Mesendoderm (in vitro differentiated cells): Measurements from ENCODE around the gene PMEPA1.

Experiments
- DNase-seq: peaks from one replicate; pipeline ENCODE4 v3.0.0; 2013
- H2AK5ac ChIP-seq: 2 replicates; pipeline ENCODE4 v1.6.1; 2013; ENCODE audit warnings: low read length, inconsistent platforms
- H2BK120ac ChIP-seq: 2 replicates; pipeline ENCODE4 v1.6.1; 2013; ENCODE audit warnings: low read depth, mild to moderate bottlenecking, low read length, moderate library complexity, mixed read lengths
- H2BK15ac ChIP-seq: replicated peaks from 2 replicates; pipeline ENCODE4 v1.6.1; 2013; ENCODE audit warnings: low read depth, mild to moderate bottlenecking, moderate library complexity
- H2BK5ac ChIP-seq: 2 replicates; pipeline ENCODE4 v1.6.1; 2013; ENCODE audit warnings: low read length, inconsistent platforms
- H3K18ac ChIP-seq: 2 replicates; pipeline ENCODE4 v1.6.1; 2013; ENCODE audit warnings: mild to moderate bottlenecking, low read length, mixed read lengths
- H3K23ac ChIP-seq: one replicate; pipeline ENCODE4 v1.6.1; 2013; ENCODE audit warnings: low read length
- H3K27ac ChIP-seq: 2 replicates; pipeline ENCODE4 v1.5.1; 2013; ENCODE audit warnings: low read depth, mild to moderate bottlenecking, inconsistent platforms, low read length, moderate library complexity
- H3K27me3 ChIP-seq: 2 replicates; pipeline ENCODE4 v1.6.1; 2013; ENCODE audit warnings: low read length, control low read depth, mild to moderate bottlenecking, inconsistent platforms; ENCODE audit not compliant: insufficient read depth, poor library complexity
- H3K36me3 ChIP-seq: 2 replicates; pipeline ENCODE4 v1.6.1; 2013; ENCODE audit warnings: low read length, inconsistent platforms; ENCODE audit not compliant: control insufficient read depth, insufficient read depth
- H3K4ac ChIP-seq: one replicate; pipeline ENCODE4 v1.6.1; 2013; ENCODE audit warnings: low read depth, mild to moderate bottlenecking, low read length, moderate library complexity
- H3K4me1 ChIP-seq: 2 replicates; pipeline ENCODE4 v1.6.1; 2013; ENCODE audit warnings: low read depth, low read length, inconsistent platforms; ENCODE audit not compliant: control insufficient read depth
- H3K4me2 ChIP-seq: 2 replicates; pipeline ENCODE4 v1.6.1; 2013; ENCODE audit warnings: low read length
- H3K4me3 ChIP-seq: 2 replicates; pipeline ENCODE4 v1.5.1; 2013; ENCODE audit warnings: mild to moderate bottlenecking, low read length
- H3K56ac ChIP-seq: one replicate; pipeline ENCODE4 v1.6.1; 2013; ENCODE audit warnings: low read length
- H3K79me1 ChIP-seq: 2 replicates; pipeline ENCODE4 v1.6.1; 2013; ENCODE audit warnings: low read length, inconsistent platforms
- H3K79me2 ChIP-seq: 2 replicates; pipeline ENCODE4 v1.6.1; 2013; ENCODE audit warnings: mild to moderate bottlenecking, low read length; ENCODE audit not compliant: control insufficient read depth, insufficient read depth
- H3K9ac ChIP-seq: 2 replicates; pipeline ENCODE4 v1.6.1; 2013; ENCODE audit warnings: low read length, inconsistent platforms
- H4K5ac ChIP-seq: one replicate; pipeline ENCODE4 v1.6.1; 2013; ENCODE audit warnings: low read length
- H4K8ac ChIP-seq: one replicate; pipeline ENCODE4 v1.6.1; 2013; ENCODE audit warnings: low read depth, mild to moderate bottlenecking, control low read depth, low read length, moderate library complexity
- WGBS: extraction: QIAGEN DNeasy Blood & Tissue Kit; methylation state at CpG from one replicate; pipeline ENCODE4 v1.1.7; 2013; ENCODE audit warnings: low lambda C conversion rate, missing lambda C conversion rate; ENCODE audit not compliant: insufficient coverage; ENCODE audit errors: extremely low coverage; 5-methylcytosine and 5-hydroxymethylcytosine counted together

The PMEPA1 gene

GRCh38 chr20:57648878-57649616, 60.8 kb downstream of the PMEPA1 start:
- WGBS = no CpG with 5 or more reads among the region's 15 CpGs

GRCh38 chr20:57647933-57648785, 61.7 kb downstream of the PMEPA1 start:
- WGBS = no CpG with 5 or more reads among the region's 23 CpGs
- Histone ChIP-seq H3K4me3 (no peak overlapping the region), H3K4me2 (no peak overlapping the region), H2AK5ac (no peak overlapping the region), H3K4me1 (no peaks in the 10 kb centered on the region), H3K27me3 (no peaks in the 10 kb centered on the region), H3K27ac (no peak overlapping the region), H3K56ac (no peak overlapping the region), H4K8ac (no peak overlapping the region), H4K5ac (no peak overlapping the region), H3K23ac (no peak overlapping the region), H3K36me3 (peaks cover 14% of the 10 kb centered on the region), H2BK5ac (no peak overlapping the region), H2BK15ac (no peak overlapping the region), H3K79me2 (no peaks in the 10 kb centered on the region), H2BK120ac (no peak overlapping the region), H3K79me1 (no peaks in the 10 kb centered on the region), H3K9ac (no peak overlapping the region), H3K18ac (no peak overlapping the region), H3K4ac (no peak overlapping the region)
- no peak for DNase-seq

More at GRCh38 chr20:57648878-57649616, 60.8 kb downstream of the PMEPA1 start:
- peaks cover 20% of the 10 kb centered on the region for H3K36me3 ChIP-seq
- DNase-seq = no peak
- no peak overlapping the region for H3K9ac ChIP-seq
- peaks cover 3% of the 10 kb centered on the region for H3K79me2 ChIP-seq
- no peak overlapping the region for H3K27ac ChIP-seq
- H2AK5ac ChIP-seq = no peak overlapping the region
- H3K4me2 ChIP-seq = no peak overlapping the region
- H3K4me3 ChIP-seq = no peak overlapping the region
- H3K4me1 ChIP-seq = no peaks in the 10 kb centered on the region
- no peak overlapping the region for H2BK5ac ChIP-seq
- no peaks in the 10 kb centered on the region for H3K27me3 ChIP-seq
- H3K4ac ChIP-seq = no peak overlapping the region
- H3K23ac ChIP-seq = no peak overlapping the region
- no peak overlapping the region for H4K5ac ChIP-seq
- H3K79me1 ChIP-seq = peaks cover 5% of the 10 kb centered on the region
- no peak overlapping the region for H3K56ac ChIP-seq
- no peak overlapping the region for H3K18ac ChIP-seq
- no peak overlapping the region for H4K8ac ChIP-seq
- no peak overlapping the region for H2BK120ac ChIP-seq
- no peak overlapping the region for H2BK15ac ChIP-seq

- Histone ChIP-seq H3K79me1 (no peaks in the 10 kb centered on the region), H3K18ac (no peak overlapping the region), H2BK5ac (no peak overlapping the region), H3K4me2 (no peak overlapping the region), H3K4me1 (no peaks in the 10 kb centered on the region), H3K4ac (no peak overlapping the region), H4K5ac (no peak overlapping the region), H3K36me3 (peaks cover 8% of the 10 kb centered on the region), H3K27me3 (no peaks in the 10 kb centered on the region), H3K56ac (no peak overlapping the region), H4K8ac (no peak overlapping the region), H3K79me2 (no peaks in the 10 kb centered on the region), H3K27ac (no peak overlapping the region), H3K4me3 (no peak overlapping the region), H2BK120ac (no peak overlapping the region), H3K9ac (no peak overlapping the region), H2BK15ac (no peak overlapping the region), H3K23ac (no peak overlapping the region), H2AK5ac (no peak overlapping the region)
- DNase-seq = no peak
- WGBS = no CpG with 5 or more reads among the region's 12 CpGs
Observed at GRCh38 chr20:57647006-57647932, 62.5 kb downstream of the PMEPA1 start.

GRCh38 chr20:57638895-57639236, 70.9 kb downstream of the PMEPA1 start:
- Histone ChIP-seq H3K23ac (no peak overlapping the region), H2BK15ac (no peak overlapping the region), H3K27me3 (no peaks in the 10 kb centered on the region), H3K9ac (no peak overlapping the region), H2AK5ac (no peak overlapping the region), H4K5ac (no peak overlapping the region), H3K79me1 (no peaks in the 10 kb centered on the region), H3K4ac (no peak overlapping the region), H2BK5ac (no peak overlapping the region), H2BK120ac (no peak overlapping the region), H3K27ac (no peak overlapping the region), H3K4me3 (no peak overlapping the region), H3K56ac (no peak overlapping the region), H4K8ac (no peak overlapping the region), H3K36me3 (no peaks in the 10 kb centered on the region), H3K79me2 (no peaks in the 10 kb centered on the region), H3K18ac (no peak overlapping the region), H3K4me2 (no peak overlapping the region), H3K4me1 (no peaks in the 10 kb centered on the region)
- WGBS = no CpG with 5 or more reads among the region's 5 CpGs
- no peak for DNase-seq

GRCh38 chr20:57638173-57638894, 71.5 kb downstream of the PMEPA1 start:
- Histone ChIP-seq H4K8ac (no peak overlapping the region), H3K27ac (no peak overlapping the region), H3K27me3 (no peaks in the 10 kb centered on the region), H2BK15ac (no peak overlapping the region), H3K79me2 (no peaks in the 10 kb centered on the region), H3K18ac (no peak overlapping the region), H3K79me1 (no peaks in the 10 kb centered on the region), H3K4me3 (no peak overlapping the region), H4K5ac (no peak overlapping the region), H3K56ac (no peak overlapping the region), H2BK5ac (no peak overlapping the region), H3K9ac (no peak overlapping the region), H2AK5ac (no peak overlapping the region), H3K4ac (no peak overlapping the region), H3K36me3 (no peaks in the 10 kb centered on the region), H3K4me2 (no peak overlapping the region), H2BK120ac (no peak overlapping the region), H3K4me1 (no peaks in the 10 kb centered on the region), H3K23ac (no peak overlapping the region)
- no peak for DNase-seq
- no CpG with 5 or more reads among the region's 7 CpGs for WGBS
